ENCODE data around the gene DOCK3. TPM values are rescaled to one million over a fixed set of nuclear protein-coding genes. Genes with fewer than 3 reads are reported as not detected.
"Not testable (repeated sequence)": the region's sequence is repeated elsewhere in the genome, so short reads cannot be mapped to it uniquely, and the experiment has no call there.

Gene DOCK3
- total RNA-seq, 2 experiments from 2014 or later = 3.4 to 4.1 TPM

DNA sequence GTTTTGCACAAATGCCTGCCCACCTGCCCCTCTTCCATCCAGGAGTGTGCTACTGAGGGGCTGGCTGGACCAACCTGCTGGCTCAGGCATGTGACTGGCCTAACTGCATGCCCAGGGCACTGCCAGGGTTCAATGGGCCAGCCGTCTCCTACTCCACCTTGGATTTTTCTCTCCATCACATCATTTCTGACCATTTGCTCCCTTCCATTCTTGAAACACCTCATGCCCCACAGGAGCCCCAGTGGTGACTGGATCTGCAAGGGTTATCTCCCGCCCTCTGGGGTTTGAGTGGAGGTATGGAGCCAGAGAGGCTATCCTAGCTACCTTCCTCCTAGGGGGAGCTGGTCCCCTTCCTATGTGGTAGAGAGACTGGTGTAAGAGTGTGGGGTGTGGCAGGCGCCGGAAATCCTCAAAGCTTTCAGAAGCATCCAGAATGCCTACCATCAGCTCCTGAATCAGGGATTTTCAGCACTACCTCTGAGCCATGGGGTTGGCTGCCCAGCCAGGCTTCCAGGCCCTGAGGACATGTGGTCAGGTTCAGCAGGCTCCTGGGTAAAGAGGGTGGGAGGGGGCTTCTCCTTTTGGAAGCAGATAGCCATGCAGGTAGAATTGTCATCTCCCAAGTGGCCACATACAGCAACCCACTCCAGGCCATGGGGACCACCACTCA lies 707.5 kb downstream of the DOCK3 start:
- no peak overlapping the region for H3K27ac Mint-ChIP-seq
- DNase-seq (no peak), ATAC-seq (no peak)
- H3K27me3 Mint-ChIP-seq = no peaks in the 10 kb centered on the region
- H3K4me3 Mint-ChIP-seq = no peak overlapping the region
- CTCF ChIA-PET = interaction anchor here (3.6 kb wide), 1 partner anchor 7 kb away, joined by 14 read pairs; no protein-coding TSS in a partner anchor
- H3K9me3 Mint-ChIP-seq (ENCODE audit: low read depth) = no peaks in the 10 kb centered on the region
- H3K4me1 Mint-ChIP-seq = peaks cover 38% of the 10 kb centered on the region
- H3K36me3 Mint-ChIP-seq = peaks cover 17% of the 10 kb centered on the region

- CTCF ChIA-PET = interaction anchor here (2.6 kb wide), 1 partner anchor 767 kb away, joined by 10 read pairs; no protein-coding TSS in a partner anchor
- Mint-ChIP-seq H3K27ac (no peak overlapping the region), H3K4me3 (peak overlapping the region; percentile 99), H3K9me3 (ENCODE audit: low read depth) (no peaks in the 10 kb centered on the region), H3K36me3 (peaks cover 23% of the 10 kb centered on the region), H3K27me3 (no peaks in the 10 kb centered on the region), H3K4me1 (peaks cover 45% of the 10 kb centered on the region)
- DNase-seq (no peak), ATAC-seq (no peak)
Measured at GRCh38 chr3:51382947-51383578, 708.3 kb downstream of the DOCK3 start.

DNA sequence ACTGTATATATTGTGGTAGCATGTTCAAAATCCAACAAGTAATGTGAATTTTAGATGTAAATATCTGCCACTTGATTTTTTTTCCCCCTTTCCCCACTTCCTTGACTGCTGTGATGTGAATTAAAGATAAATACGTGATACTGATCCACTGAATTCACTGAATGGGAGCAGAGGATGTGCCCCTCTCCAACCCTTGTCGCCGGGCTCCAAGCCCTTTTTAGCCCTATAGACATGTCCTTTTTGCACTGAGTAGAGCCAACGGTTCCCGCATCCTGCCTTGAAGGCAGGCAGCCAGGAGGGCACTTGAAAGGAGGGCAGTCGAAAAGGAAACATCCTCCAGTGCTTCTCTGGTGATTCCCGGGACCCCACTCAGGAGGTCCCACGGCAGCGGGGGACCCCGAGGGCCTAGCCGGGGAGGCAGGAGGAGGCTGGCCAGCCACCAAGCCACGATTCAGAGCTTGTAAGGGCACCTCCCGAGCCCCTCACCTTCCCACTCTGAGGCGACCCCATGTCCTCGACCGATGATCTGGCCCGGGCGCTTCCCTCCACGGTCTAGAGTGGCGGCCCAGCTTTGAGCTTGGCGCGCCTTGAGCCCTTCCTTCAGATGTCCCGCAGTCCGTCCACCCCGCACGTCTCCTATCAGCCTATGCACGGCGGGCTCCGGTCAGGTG lies 709.5 kb downstream of the DOCK3 start:
- Mint-ChIP-seq H3K27ac (peak overlapping the region; percentile 98), H3K4me1 (peaks cover 52% of the 10 kb centered on the region), H3K9me3 (ENCODE audit: low read depth) (no peaks in the 10 kb centered on the region), H3K27me3 (no peaks in the 10 kb centered on the region), H3K4me3 (peak overlapping the region; percentile 99), H3K36me3 (peaks cover 30% of the 10 kb centered on the region)
- peak; percentile 56 for DNase-seq
- ATAC-seq = peak; percentile 13
- CTCF ChIA-PET = interaction anchor here (0.8 to 2.6 kb wide), 4 partner anchors 15 to 768 kb away, joined by 3 to 10 read pairs (median 4); no protein-coding TSS in a partner anchor

DNA sequence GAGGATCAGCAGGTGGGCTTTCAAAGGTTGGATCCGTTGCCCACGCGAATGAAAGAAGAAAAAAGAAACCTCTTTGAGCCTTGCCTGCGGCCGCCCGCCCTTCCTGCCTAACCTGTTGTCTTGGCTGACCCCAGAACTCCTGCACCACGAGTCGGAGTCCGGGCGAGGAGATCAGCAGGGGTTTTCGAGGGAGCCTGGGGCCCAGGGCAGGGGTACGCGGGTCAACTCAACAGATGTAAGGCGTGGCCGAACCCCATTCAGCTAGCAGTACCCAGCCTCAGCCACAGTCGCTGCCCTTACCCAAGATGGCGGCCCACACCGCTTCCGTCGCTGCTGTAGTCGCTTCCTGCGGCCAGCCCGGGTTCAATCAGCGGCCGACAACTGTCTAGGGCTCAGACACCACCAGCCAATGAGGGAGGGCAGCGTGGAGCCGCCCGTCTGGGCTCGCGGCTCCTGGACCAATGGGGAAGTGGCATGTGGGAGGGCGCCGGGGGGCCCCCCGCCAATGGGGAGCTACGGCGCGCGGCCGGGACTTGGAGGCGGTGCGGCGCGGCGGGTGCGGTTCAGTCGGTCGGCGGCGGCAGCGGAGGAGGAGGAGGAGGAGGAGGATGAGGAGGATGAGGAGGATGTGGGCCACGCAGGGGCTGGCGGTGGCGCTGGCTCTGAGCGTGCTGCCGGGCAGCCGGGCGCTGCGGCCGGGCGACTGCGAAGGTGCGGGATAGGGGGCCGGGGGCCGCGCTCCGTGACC lies 710.2 kb downstream of the DOCK3 start, which contains the start of gene MANF:
MANF (plus strand) TSS at position 566 of the 748 bp plus-strand sequence; CDS start at position 618, 52 bp downstream.
- CTCF ChIA-PET = interaction anchor here (0.7 to 2.6 kb wide), 12 partner anchors 8 to 769 kb away, joined by 3 to 12 read pairs (median 3); partner anchors contain the start of gene DCAF1
- Mint-ChIP-seq H3K4me3 (peak within 1 kb of the TSS; percentile 99), H3K4me1 (peaks cover 52% of the 10 kb centered on the region), H3K27me3 (no peaks in the 10 kb centered on the region), H3K9me3 (ENCODE audit: low read depth) (no peaks in the 10 kb centered on the region), H3K27ac (peak within 1 kb of the TSS; percentile 98), H3K36me3 (peaks cover 32% of the 10 kb centered on the region)
- ATAC-seq (peak; percentile 96), DNase-seq (peak; percentile 99)

DNA sequence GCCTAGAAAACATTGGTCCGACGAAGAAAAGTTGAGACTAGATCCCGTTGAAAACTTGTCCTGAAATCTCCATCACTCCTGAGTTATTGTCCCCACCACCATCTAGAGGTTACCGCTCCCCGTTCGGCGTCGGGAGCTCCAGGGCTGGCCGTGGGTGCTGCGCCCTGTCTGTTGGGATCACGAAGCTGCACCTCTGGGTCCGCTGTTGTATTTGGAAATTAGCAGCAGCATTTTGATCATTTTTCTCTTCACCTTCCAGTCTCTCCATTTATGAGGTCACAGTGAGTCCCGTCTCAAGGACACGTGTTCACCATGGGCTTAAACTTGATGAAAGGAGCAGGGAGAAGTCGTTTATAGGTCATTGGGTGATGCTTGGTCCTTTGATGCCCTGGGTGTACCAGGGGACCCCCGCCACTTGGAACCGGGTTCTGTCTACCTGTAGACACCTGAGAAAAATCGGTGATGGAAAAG lies 710.9 kb downstream of the DOCK3 start:
- CTCF ChIA-PET = interaction anchor here (0.8 to 2.2 kb wide), 9 partner anchors 9 to 769 kb away, joined by 3 to 12 read pairs (median 3); partner anchors contain the start of genes DCAF1 and MAPKAPK3
- Mint-ChIP-seq H3K4me1 (peaks cover 60% of the 10 kb centered on the region), H3K4me3 (peak overlapping the region; percentile 99), H3K36me3 (peaks cover 32% of the 10 kb centered on the region), H3K27ac (peak overlapping the region; percentile 94), H3K9me3 (ENCODE audit: low read depth) (no peaks in the 10 kb centered on the region), H3K27me3 (no peaks in the 10 kb centered on the region)
- DNase-seq (no peak), ATAC-seq (no peak)

- Mint-ChIP-seq H3K4me1 (peaks cover 61% of the 10 kb centered on the region), H3K36me3 (peaks cover 32% of the 10 kb centered on the region), H3K9me3 (ENCODE audit: low read depth) (no peaks in the 10 kb centered on the region), H3K27me3 (no peaks in the 10 kb centered on the region), H3K4me3 (peak overlapping the region; percentile 99), H3K27ac (peak overlapping the region; percentile 94)
- no peak for ATAC-seq
- DNase-seq = no peak
- CTCF ChIA-PET = interaction anchor here (1.0 to 2.2 kb wide), 5 partner anchors 9 to 770 kb away, joined by 3 to 12 read pairs (median 5); partner anchors contain the start of genes DCAF1 and MAPKAPK3
Measured at GRCh38 chr3:51386159-51386851, 711.6 kb downstream of the DOCK3 start.

DNA sequence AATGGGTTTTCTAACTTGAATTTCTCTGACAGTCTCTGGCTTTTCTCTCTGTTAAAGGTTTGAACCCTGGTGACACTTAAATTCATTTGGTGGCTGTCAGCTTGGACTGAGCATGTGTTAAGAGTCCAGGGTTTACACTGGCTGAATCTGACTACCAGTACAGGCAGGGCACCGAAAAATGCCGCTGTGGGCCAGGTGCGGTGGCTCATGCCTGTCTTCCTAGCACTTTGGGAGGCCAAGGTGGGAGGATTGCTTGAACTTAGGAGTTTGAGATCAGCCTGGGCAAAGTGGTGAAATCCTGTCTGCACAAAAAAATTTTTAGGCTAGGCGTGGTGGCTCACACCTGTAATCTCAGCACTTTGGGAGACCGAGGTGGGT lies 712.1 kb downstream of the DOCK3 start:
- Mint-ChIP-seq H3K27me3 (no peaks in the 10 kb centered on the region), H3K27ac (peak overlapping the region; percentile 94), H3K9me3 (ENCODE audit: low read depth) (no peaks in the 10 kb centered on the region), H3K36me3 (peaks cover 32% of the 10 kb centered on the region), H3K4me1 (peaks cover 62% of the 10 kb centered on the region), H3K4me3 (peak overlapping the region; percentile 99)
- DNase-seq (no peak), ATAC-seq (no peak)
- CTCF ChIA-PET = interaction anchor here (0.9 to 4.4 kb wide), 4 partner anchors 113 to 771 kb away, joined by 3 to 39 read pairs (median 8); partner anchors contain the start of gene DCAF1

DNA sequence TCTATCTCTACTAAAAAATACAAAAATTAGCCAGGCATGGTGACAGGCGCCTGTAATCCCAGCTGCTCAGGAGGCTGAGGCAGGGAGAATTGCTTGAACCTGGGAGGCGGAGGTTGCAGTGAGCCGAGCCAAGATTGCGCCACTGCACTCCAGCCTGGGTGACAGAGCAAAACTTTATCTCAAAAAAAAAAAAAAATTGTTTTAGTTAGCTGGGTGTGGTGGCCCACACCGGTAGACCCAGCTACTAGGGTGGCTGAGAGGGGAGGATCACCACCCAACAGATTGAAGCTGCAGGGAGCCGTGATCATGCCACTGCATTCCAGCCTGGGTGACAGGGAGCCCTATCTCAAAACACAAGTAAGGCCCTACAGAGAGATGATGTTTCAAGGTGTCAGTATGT lies 712.6 kb downstream of the DOCK3 start:
- peak overlapping the region; percentile 59 for H3K27ac Mint-ChIP-seq
- H3K4me3 Mint-ChIP-seq = peak overlapping the region; percentile 17
- H3K4me1 Mint-ChIP-seq = peaks cover 65% of the 10 kb centered on the region
- H3K27me3 Mint-ChIP-seq; H3K9me3 Mint-ChIP-seq (ENCODE audit: low read depth); ATAC-seq; DNase-seq: not testable (repeated sequence)
- CTCF ChIA-PET = interaction anchor here (0.9 to 4.4 kb wide), 4 partner anchors 113 to 771 kb away, joined by 3 to 39 read pairs (median 4); partner anchors contain the start of gene DCAF1
- peaks cover 32% of the 10 kb centered on the region for H3K36me3 Mint-ChIP-seq

GRCh38 chr3:51388286-51389029 lies 713.7 kb downstream of the DOCK3 start:
- Mint-ChIP-seq H3K4me1 (peaks cover 70% of the 10 kb centered on the region), H3K4me3 (no peak overlapping the region), H3K27ac (peak overlapping the region; percentile 42), H3K9me3 (ENCODE audit: low read depth) (no peaks in the 10 kb centered on the region), H3K27me3 (no peaks in the 10 kb centered on the region), H3K36me3 (peaks cover 41% of the 10 kb centered on the region)
- ATAC-seq (no peak), DNase-seq (no peak)
- CTCF ChIA-PET = interaction anchor here (0.7 to 4.4 kb wide), 23 partner anchors 8 to 821 kb away, joined by 3 to 39 read pairs (median 4); partner anchors contain the start of genes ABHD14B, C3orf18, DCAF1 and MAPKAPK3

DNA sequence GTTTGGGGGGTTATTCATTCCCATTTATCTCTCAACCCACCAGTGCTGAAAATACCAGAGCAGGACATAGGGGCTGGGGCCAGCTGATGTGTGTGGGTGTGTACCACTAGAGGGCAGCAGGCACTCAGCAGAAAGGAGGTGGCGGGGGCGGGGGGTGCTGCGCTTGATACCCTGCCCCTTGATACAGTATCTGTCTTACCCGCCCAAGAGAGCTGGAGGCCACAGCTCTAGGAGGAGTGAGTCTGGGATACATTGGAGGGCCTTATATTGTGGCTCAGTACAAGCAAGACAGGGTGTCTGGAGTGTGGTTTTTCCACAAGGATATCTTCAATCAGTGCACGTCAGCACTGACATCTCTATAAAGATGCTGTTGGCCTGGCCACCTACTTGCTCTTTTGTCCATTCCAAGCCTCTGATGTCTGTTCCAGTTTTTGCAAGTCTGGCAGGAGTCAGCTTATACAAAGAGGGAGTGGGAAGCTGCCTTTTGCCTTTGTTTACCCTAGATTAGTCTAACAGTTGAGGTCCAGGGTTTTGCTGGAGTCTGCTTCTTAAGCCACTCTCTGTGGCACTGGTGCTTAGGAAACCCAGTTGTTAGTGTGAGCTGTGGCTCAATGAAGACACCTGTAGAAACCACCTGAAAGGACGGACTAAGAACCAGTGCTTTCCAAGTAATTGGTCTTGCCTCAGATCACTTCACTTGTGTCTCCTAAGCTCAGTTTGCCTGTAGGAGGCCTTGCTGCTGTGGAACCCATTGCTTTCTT lies 714.9 kb downstream of the DOCK3 start:
- ATAC-seq = no peak
- peak overlapping the region; percentile 29 for H3K27ac Mint-ChIP-seq
- no peaks in the 10 kb centered on the region for H3K27me3 Mint-ChIP-seq
- peaks cover 48% of the 10 kb centered on the region for H3K36me3 Mint-ChIP-seq
- DNase-seq = peak; percentile 68
- H3K4me1 Mint-ChIP-seq = peaks cover 74% of the 10 kb centered on the region
- no peaks in the 10 kb centered on the region for H3K9me3 Mint-ChIP-seq (ENCODE audit: low read depth)
- CTCF ChIA-PET = interaction anchor here (0.7 to 4.4 kb wide), 34 partner anchors 10 to 822 kb away, joined by 3 to 39 read pairs (median 4); partner anchors contain the start of genes ABHD14B, C3orf18, DCAF1 and DUSP7
- H3K4me3 Mint-ChIP-seq = no peak overlapping the region

Data from activated CD8-positive, alpha-beta memory T cell treated with anti-CD3 and anti-CD28 coated beads, Interleukin-2, amount 10 ng/mL, durations not matched to agents 7 days and 5 days (primary cell).